Ureter (tissue), 1 donor: ENCODE data around the gene GPN1. TPM values are rescaled to one million over a fixed set of nuclear protein-coding genes. Genes with fewer than 3 reads are reported as not detected.
A peak's percentile ranks its signal among the peaks of the same experiment; 100 is the strongest.
"Not testable (repeated sequence)": the region's sequence is repeated elsewhere in the genome, so short reads cannot be mapped to it uniquely, and the experiment has no call there.

Source experiments
- DNase-seq: peaks from one replicate; pipeline ENCODE4 v3.0.0-alpha.2; 2020; ENCODE audit warnings: low spot score
- total RNA-seq: library from RNA; stranded (reverse); gene quantifications from one replicate; pipeline ENCODE4 v1.2.4, GENCODE V29; 2023
- donor health status: DM: yes; HTN: yes; CAD: no.

The GPN1 gene
- 27.3 TPM for total RNA-seq

DNA sequence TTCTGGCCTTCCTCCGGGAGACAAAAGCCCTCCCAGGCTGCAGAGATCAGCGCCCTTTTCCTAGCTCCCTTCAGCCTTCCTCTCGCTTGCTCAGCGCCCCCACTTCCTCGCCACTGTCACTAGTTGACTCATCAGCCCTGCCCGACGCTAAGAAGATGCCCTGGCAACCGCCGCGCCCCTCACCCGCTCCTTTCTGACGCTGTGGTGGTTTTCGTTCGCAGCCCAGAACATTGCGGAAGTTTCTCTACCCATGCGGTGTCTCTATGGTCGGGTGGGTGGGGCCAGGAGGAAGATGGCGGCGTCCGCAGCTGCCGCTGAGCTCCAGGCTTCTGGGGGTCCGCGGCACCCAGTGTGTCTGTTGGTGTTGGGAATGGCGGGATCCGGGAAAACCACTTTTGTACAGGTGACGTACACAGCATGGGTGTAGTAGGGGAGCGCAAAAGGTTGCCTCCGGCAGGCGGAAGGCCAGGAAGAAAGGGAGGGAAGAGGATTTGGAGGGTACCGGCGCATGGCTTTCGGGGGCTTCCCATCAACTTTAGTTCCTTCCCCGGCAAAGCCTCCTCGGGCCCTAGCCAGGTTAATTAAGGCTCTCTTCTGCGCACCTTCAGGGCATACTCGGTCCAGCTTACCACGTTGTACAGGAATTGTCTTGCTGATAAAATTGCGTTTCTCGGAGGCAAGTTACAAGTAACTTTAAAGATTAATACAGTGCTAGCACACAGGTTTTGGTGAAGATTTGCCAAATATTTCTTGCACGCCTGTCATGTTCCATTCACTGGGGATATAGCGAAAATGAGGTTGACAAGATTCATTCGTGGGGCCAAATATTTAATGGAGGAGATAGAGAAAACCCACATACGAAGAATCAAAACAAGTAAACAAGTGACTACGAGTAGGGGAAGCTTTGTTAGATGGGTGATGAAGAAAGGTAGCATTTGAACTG lies at the start of gene GPN1, which contains the start of gene CCDC121:
GPN1 (plus strand) TSS at position 284 of the 943 bp plus-strand sequence; CDS start at position 293, 9 bp downstream.
CCDC121 (minus strand) TSS at position 246 of the 943 bp plus-strand sequence. CDS start 1,213 bp downstream, outside the sequence.
- DNase-seq: peak; percentile 89

- no peak for DNase-seq
These were observed 47.3 kb upstream of the GPN1 start for GRCh38 chr2:27581417-27582128.

DNA sequence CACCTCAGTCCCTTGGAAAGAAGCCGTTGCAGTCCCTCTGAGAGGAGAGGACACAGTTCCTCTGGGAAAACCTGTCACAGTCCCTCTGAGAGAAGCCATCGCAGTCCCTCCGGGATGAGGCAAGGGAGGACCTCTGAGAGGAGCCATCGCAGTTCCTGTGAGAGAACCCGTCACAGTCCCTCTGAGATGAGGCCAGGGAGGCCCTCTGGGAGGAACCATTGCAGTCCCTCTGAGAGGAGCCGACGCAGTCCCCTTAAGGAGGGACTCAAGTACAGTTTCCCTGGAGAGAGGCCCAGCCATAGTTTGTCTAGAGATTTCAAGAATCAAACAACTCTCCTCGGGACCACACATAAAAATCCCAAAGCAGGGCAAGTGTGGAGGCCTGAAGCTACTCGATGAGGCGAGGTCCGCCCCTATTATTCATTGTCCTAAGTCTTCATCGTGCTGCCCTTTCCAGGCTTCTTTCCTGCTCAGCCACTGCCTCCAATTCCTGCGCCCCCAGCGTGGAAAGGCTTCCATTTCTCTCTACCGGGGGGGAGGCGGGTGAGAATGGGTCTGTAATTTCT lies 46.6 kb upstream of the GPN1 start:
- no peak for DNase-seq

DNA sequence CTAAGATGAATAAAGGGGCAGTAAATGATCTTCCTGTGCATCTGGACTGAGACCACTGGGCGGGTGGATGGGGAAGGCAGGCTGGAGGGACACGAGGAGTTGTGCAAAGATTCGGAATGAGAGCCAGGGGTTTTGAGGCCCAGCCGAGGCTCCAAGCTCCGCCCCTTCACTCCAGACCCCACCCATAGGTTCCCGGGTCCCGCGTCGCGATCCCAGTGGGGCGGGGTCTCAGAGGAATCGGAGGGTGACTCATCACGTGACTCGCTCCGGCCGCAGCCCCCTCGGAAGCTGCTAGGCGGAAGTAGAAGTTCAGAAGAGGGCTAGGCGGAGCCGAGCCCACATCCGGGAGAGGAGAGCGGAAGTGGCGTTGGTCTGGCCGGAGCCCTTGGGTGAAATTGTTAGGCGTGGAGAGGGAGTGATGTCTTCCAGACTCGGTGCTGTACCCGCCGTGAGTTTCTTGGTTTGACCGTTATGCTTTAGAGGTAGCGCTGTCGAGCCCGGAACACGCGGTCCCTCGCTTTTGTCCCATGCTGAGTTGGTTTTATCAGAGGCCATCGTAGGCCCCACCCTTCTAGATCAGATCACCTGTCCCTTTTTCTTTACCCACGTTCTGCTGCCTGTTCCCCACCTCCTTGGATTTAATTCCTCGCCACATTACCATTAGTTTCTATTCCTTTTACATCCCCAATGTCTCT lies 46.0 kb upstream of the GPN1 start, which contains the start of gene ZNF512:
ZNF512 (plus strand) TSS at position 348 of the 695 bp plus-strand sequence; CDS start at position 419, 71 bp downstream.
- peak; percentile 92 for DNase-seq

GRCh38 chr2:27583390-27583915 lies 45.4 kb upstream of the GPN1 start:
- no peak for DNase-seq

- DNase-seq: no peak
These were observed 44.3 kb upstream of the GPN1 start for GRCh38 chr2:27584597-27584996.

DNA sequence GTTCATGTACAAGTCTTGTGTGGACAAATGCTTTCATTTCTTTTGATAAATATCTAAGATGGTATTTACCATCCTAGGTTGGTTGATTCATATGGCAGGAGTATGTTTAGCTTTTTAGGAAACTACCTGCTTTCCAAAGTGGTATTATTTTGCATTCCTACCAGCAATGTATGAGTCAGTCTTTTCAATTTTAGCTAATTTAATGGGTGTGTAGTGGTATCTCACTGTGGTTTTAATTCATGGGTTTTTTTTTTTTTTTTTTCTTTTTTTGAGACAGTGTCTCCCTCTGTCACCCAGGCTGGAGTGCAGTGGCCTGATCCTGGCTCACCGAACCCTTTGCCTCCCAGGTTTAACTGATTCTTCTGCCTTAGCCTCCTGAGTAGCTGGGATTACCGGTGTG lies 41.8 kb upstream of the GPN1 start:
- DNase-seq: no peak

DNA sequence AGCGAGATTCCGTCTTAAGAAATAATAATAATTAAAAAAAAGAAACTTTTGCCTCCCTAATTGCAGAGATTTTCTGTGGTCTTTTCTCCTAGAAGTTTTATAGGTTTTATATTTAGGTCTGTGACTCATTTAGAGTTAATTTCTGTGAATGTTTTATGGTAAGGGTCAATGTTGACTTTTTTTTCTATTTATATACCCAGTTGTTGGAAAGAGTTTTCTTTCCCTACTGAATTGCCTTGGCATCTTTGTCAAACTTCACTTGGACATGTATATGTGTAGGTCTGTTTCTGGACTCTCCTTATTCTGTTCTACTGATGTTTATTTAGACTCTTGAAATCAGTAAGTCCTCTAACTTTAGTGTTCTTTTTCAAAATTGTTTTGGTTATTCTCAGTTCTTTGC lies 40.5 kb upstream of the GPN1 start:
- DNase-seq: no peak

DNA sequence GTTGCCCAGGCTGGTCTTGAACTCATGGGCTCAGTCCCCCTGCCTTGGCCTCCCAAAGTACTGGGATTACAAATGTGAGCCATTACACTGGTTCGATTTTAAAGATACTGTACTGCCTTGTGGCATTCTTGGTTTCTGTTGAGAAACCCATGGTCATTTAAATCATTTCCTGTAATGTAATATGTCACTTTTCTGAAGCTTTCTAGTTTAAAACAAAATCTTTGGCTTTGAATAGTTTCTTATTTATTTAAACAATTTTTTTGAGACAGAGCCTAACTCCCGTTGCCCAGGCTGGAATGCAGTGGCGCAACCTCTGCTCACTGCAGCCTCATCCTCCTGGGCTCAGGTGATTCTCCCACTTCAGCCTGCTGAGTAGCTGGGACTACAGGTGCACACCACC lies 37.1 kb upstream of the GPN1 start:
- DNase-seq: no peak

- DNase-seq: no peak
These were observed 35.6 kb upstream of the GPN1 start for GRCh38 chr2:27593240-27593639.

DNA sequence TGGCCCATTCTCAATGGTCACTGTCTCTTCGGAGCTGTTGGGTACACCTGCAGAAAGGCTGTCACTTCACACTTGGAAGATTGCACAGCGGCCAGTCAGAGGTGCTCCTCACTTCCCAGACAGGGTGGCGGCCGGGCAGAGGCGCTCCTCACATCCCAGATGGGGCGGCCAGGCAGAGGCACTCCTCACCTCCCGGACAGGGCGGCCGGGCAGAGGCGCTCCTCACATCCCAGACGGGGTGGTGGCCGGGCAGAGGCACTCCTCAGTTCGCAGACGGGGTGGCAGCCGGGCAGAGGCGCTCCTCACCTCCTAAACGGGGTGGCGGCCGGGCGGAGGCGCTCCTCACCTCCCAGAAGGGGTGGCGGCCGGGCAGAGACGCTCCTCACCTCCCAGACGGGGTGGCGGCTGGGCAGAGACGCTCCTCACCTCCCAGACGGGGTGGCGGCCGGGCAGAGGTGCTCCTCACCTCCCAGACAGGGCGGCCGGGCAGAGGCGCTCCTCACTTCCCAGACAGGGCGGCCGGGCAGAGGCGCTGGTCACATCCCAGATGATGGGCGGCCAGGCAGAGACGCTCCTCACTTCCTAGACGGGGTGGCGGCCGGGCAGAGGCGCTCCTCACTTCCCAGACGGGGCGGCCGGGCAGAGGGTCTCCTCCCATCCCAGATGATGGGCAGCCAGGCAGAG lies 34.7 kb upstream of the GPN1 start:
- not testable (repeated sequence) for DNase-seq

- DNase-seq: not testable (repeated sequence)
These were observed 33.4 kb upstream of the GPN1 start for GRCh38 chr2:27595412-27595811.

DNA sequence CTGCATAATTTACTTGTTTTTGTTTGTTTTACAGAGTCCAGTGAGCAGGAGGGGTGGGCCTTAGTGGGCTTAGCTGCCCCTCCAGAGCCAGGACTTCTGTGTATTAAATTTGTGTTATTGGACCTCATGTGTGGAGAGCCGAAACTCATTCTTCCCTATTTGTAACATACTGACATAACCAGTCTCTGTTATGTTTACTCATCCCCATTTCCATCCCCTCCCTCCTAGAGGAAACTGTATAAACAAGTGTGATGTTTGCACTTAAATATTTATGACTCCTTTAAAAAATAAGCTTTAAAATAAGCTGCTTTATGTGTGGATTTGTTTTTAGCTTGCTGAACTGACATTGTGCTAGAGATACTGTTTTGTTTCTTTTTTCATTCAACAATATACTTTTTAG lies 32.2 kb upstream of the GPN1 start:
- DNase-seq: no peak

DNA sequence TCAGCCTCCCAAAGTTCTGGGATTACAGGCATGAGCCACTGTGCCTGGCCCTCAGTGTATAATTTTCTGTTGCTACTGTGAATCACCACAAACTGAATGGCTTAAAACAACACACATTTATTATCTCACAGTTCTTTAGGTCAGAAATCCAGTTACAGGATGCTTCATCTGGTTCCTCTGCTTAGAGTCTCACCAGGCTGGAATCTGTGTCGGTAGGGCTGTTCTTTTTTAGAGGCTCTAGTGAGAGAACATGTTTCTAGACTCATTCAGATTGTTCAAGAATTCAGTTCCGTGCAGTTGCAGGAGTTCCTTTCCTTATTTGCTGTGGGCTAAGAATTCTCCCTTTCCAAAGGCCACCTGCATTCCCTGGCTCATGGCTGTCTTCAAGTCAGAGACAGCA lies 22.2 kb upstream of the GPN1 start:
- no peak for DNase-seq

DNA sequence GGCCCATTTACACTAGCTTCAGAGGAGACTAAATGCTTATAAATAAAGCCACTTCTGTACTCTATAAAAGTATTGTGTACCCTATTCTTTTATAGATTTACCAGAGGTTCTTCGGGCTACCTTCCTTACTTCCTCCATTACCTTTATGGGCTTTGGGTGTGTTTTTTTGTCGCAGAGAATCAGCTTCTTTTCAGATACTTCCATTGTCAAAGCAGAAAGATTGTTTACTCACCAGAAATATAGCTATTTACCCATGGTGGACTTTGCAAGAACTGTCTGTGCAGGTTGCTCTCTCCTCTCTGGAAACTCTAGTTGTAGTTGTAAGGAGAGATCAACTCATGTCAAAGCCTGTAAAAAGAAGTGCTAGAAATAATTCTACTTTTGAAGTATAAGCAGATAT lies 14.9 kb upstream of the GPN1 start:
- no peak for DNase-seq

DNA sequence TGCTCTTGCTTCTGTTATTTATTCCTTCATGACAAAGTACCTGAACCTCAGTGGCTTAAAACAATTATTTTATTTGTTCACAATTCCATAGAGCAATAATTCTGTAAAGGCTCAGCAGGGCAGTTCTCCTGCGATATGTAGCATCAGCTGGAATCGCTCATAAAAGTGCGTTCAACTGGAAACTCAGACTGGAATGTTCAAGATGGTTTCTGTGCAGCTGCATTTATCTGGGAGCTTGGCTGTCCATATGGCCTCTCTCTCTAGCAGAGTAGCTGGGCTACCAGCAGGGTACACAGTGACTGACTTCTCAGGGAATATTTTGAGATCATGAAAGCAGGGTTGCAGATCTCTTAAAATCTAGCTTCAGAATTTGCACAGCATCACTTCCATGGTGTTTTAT lies 13.5 kb upstream of the GPN1 start:
- no peak for DNase-seq

DNA sequence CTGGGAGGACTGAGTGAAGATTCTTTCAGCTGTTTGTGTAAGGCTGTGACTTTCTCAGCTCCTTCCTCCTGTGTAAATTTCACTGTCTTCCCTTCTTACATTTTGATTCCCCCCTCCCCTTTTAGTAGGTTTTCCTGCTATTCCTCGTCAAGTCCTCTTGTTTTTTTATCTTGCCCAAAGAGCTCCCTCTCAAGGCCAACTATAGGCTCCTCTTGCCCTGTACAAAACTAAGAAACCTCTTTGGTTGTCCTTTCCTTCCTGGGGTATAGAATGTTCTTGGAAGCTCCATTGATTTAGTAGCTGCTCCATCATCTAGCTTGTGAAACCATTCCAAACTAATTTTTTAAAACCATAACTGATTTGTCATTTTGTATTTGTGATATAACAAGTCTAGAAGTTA lies 7.3 kb upstream of the GPN1 start:
- DNase-seq: no peak

- no peak for DNase-seq
These were observed 5.9 kb upstream of the GPN1 start for GRCh38 chr2:27622921-27623384.

DNA sequence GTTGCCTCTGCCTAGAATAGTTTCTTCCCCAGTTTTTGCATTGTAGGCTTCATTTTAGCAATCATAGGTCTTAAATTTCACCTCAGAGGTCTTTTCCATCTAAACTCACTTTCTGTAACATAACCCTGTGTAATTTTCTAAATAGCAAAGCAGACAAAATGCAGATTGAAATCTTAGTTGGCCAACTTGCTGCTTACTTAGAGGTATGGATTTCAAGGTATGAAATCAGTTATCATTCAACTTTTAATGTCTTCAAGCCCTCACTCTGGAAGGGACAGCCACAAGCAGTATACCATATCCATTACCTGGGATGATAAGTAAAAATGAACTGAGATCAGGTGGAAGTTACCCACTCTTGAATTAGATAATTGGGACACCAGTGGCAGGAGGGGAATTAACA lies 3.9 kb upstream of the GPN1 start:
- no peak for DNase-seq

DNA sequence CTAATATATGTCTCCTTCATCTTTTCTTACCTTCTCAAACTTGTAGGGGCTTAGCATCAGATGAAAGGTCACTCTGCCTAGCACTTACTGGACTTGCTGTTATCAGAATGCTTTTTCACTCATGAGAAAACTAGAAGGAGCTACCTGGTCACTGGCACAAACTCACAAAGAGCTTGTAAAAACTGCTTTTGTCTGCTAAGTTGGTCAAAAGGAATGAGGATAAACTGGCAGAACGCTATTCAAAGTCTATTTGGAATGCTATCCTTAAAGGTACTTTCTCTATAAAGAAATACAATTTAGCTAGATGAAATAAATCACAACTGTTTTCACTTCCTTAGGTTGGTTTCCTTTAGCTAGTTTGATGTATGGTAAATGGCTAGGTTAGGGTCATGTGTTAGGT lies 2.5 kb upstream of the GPN1 start:
- DNase-seq: not testable (repeated sequence)

DNA sequence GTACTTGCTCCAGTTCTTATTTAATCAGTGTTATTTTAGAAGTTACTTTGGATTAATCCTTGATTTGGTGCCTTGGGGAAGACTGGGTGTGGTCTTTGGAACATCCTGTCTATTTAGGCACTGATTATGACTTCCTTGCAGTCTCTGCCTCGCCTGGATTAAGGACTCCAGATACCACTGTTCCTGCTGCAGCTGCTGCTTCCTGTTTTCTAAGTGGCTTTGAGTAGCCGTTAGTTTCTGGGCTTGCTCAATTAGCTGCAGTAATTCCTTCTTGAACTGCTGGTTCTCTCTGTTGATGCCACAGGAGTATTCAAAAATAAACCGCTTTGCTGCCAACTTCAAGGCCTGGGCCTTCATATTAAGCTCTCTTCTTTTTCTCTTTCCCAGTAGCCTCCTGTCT lies 1.9 kb upstream of the GPN1 start:
- not testable (repeated sequence) for DNase-seq
